ENCODE measurements around the gene NLGN2.

Gene NLGN2

DNA sequence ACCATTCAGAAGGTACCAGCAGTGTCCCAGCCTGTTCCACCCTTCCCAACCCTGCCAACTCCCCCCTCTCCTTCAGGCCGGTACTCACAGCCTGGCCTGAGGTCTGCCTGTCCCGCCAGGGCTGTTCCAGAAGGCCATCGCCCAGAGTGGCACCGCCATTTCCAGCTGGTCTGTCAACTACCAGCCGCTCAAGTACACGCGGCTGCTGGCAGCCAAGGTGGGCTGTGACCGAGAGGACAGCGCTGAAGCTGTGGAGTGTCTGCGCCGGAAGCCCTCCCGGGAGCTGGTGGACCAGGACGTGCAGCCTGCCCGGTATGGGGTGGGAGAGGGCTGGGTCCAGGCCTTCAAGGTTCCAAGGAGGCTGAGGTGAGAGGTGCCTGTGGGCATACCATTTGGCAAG is 7.2 kb downstream of the NLGN2 start:
- no peak for DNase-seq

DNA sequence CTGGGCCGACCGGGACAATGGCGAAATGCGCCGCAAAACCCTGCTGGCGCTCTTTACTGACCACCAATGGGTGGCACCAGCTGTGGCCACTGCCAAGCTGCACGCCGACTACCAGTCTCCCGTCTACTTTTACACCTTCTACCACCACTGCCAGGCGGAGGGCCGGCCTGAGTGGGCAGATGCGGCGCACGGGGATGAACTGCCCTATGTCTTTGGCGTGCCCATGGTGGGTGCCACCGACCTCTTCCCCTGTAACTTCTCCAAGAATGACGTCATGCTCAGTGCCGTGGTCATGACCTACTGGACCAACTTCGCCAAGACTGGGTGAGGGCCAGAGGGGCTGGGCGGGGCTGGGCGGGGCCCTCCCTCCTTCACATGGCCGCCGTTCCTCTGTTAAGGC is 8.1 kb downstream of the NLGN2 start:
- no peak for DNase-seq

DNA sequence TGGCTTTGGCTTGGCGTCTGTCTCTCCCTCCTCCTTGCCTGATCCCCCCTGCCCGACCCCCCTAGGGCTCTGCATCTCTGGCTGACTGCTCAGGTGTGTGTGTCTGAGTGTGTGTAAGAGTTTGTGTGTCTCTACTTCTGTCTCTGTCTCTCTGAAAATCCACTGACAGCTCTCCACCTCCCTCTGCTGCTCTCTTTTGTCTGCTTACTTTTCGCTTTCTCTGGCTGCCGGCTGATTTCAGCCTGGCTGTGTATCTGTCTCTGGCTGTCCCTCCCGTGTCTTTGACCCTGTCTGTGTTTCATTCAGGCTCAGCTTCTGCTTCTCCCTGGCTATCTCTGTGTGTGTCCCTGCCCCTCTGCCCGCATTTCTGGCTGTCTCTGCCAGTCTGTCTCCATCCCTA is 8.7 kb downstream of the NLGN2 start:
- DNase-seq: no peak

DNA sequence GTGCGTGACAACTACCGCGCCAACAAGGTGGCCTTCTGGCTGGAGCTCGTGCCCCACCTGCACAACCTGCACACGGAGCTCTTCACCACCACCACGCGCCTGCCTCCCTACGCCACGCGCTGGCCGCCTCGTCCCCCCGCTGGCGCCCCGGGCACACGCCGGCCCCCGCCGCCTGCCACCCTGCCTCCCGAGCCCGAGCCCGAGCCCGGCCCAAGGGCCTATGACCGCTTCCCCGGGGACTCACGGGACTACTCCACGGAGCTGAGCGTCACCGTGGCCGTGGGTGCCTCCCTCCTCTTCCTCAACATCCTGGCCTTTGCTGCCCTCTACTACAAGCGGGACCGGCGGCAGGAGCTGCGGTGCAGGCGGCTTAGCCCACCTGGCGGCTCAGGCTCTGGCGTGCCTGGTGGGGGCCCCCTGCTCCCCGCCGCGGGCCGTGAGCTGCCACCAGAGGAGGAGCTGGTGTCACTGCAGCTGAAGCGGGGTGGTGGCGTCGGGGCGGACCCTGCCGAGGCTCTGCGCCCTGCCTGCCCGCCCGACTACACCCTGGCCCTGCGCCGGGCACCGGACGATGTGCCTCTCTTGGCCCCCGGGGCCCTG is 9.5 kb downstream of the NLGN2 start:
- no peak for DNase-seq

DNA sequence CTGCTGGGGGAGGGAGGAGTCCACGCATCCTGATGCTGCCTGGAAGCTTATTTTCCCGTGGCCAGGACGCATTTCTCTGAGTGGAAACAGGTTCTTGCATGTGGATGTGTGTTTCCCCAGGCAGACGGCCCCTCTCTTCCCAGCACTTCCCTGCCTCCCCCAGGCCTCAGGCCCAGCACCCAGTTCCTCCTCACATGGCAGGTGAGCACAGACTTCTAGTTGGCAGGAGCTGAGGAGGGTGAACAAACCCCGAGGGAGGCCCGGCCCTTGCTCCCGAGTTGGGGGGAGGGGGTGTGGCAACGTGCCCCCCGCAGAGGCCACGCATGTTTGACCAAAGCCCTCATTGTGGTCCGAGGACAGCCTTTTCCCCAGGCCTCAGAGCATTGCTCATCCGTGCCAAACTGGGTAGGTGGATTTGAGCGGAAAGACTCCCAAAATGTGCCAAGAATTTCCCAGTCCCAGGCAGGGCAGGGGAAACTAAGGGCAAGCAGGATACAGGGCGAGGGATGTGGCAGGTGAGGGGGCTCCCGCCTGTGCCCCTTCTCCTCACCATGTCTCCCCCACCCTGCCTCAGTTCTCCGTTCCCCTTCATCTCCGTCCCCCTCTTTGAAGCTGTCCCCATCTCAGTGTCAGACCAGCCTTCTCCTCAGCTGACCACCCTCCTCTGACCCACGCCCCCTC is 11.0 kb downstream of the NLGN2 start:
- no peak for DNase-seq

DNA sequence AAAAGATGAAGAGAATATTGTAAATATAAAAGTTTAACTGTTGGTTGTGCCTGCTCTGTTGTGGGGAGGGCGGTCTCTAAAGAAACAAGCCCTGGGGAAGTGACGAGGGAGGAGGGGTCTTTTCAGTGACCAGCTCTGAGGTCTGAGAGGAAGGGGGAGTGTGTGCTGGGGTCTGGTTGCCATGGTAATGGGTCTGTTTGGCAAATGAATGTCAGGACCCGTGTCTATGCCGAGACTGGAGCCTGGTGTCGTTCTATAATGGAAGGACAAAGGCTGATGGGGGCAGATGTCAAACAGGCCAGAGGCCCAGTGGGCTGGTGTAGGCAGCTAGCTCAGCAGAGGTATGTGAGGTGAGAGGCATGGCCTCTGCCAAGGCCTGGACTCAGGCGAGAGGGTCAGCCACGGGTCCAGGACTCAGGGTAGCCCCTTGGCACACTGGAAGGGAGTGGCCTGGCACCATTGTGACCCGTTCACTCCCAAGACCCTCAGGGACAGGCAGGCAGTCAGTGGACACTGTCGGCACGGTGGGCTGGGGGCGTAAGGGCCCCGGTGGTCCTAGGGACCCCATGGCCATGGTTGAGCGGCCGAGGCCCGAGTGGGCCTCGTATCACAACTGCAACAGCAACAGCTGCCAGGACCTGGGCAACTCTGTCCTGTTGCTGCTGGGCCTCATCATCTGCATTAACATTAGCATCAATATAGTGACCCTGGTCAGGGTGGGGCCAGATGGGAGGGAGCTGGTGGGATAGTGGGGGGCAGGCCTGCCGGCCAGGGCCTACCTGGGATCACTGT is 12.4 kb downstream of the NLGN2 start, which contains the start of gene SPEM1:
TSS of gene SPEM1 (plus strand) at position 506 of the 792 bp plus-strand sequence. CDS start at position 567, 61 bp downstream.
- peak; percentile 80 for DNase-seq

DNA sequence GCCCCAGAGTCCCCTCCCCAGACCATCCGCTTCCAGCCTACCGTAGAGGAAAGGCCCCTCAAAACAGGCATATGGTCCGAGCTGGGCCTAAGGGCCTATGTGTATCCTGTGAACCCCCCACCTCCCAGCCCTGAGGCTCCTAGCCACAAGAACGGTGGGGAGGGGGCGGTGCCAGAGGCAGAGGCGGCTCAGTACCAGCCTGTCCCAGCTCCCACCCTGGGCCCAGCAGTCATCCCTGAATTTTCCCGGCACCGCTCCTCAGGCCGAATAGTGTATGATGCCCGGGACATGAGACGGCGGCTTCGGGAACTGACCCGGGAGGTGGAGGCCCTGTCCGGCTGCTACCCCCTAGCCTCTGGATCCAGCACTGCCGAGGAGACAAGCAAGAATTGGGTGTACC is 13.5 kb downstream of the NLGN2 start:
- no peak for DNase-seq

DNA sequence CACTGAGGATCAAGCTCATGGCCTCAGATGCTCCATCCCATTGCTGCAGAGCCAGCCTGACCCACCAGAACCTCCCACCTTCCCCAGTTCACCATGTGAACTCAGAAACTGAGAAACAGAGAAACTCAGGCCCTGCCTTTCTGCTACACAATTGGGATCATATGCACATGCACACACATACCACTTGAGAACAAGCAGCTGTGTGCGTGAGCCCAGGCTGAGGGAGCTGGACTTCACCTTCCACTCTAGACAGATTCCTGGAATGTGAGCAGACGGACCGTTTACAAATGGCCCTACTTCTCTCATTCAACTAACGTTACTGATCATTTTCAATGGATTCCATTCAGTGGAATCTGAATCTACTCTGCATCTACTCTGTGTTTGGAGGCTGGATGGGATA is 16.0 kb downstream of the NLGN2 start:
- DNase-seq: no peak

DNA sequence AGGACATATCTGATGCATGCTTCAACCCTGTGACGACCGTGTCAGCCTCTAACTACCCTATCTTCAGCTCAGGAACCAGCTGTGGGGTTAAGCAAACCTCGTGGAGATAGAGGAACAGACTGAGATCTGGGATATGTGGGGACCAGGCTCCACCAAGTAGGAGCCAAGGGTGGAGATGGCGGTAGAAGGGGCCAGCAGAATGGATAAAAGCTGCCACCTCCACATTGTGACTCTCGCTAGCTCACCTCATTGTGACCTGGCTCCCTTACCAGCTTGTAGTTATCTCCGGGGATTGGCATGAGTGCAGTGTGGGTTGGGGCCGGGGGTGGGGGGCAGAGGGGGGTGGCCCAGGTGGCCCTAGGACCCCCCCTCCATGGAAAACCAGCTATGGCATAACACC is 17.7 kb downstream of the NLGN2 start, which contains the start of gene SPEM2:
TSS of gene SPEM2 (plus strand) at position 301 of the 400 bp plus-strand sequence. CDS start at position 374, 73 bp downstream.
- no peak for DNase-seq

DNA sequence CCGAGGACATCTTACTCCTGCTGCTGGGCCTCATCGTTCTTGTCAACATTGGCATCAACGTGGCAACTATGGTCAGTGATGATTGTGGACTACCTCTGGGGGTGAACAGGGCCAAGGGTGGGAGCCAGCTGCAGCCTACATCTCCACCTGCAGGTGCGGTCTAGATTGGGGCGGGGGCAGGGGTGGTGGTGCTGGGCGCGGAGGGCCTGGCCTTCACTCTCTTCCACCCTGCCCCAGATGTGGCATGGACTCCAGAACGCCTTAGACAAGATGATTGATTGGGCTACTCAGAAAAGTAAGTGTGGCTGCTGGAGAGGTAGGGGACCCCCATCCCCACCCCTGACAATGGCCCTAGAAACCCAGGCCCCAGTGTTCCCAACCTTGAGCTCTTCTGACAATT is 18.1 kb downstream of the NLGN2 start:
- no peak for DNase-seq

DNA sequence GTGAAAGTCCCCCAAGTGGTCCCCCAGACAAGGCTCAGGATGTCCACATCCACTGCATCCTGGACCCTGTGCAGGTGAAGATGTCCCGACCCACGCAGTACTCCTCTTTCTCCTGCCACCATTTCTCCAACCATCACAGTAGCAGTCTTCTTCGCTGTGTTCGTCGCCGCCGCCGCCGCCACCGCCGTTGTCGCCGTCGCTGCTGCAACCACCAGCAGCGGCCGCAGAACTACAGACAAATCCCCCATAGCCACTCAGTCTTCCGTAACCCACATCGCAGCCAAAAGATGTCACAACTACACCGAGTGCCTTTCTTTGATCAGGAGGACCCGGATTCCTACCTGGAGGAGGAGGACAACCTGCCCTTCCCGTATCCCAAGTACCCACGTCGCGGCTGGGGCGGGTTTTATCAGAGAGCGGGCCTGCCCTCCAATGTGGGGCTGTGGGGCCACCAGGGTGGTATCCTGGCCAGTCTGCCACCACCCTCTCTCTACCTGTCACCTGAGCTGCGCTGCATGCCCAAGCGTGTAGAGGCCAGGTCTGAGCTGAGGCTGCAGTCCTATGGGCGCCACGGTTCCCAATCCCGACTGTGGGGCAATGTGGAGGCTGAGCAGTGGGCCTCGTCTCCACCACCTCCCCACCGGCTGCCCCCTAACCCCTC is 18.7 kb downstream of the NLGN2 start:
- DNase-seq: no peak

DNA sequence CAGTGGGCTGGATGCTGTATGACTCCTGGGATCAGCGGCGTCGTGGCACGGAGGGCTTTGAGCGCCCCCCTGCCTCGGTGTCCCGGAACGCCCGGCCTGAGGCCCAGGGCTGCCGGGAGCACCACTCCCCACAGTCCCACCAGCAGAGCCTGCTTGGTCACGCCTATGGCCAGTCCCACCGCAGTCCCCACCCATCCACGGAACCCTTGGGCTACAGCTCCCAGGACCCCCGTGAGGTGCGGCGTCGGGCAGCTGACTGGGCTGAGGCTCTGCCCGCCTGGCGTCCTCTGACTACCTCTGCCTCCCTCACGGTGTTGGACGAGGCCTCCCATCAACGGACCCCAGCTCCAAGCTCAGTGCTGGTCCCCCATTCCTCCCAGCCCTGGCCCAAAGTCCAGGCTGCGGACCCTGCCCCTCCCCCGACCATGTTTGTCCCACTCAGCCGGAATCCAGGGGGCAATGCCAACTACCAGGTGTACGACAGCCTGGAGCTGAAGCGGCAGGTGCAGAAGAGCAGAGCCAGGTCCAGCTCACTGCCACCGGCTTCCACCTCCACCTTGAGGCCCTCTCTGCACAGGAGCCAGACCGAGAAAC is 19.3 kb downstream of the NLGN2 start:
- DNase-seq: no peak

DNA sequence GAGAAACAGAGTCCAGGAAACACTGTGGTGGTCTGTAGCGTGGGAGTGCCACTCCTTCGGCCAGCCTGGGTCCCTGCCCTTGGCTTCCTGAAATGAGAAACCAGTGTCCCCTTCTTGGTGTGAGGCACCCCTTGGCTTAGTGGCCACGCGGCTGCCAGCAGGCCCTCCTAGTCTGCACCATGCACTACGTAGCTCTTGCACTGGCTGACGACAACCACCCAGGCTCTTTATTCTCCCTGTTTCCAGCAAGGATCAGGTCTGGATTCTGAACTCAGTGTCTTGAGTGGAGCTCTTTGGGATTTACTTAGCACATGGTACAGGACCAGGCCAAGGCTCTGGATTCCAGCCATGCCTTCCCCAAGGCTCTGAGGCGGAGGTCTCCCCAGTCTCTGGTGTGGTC is 19.9 kb downstream of the NLGN2 start:
- no peak for DNase-seq

DNA sequence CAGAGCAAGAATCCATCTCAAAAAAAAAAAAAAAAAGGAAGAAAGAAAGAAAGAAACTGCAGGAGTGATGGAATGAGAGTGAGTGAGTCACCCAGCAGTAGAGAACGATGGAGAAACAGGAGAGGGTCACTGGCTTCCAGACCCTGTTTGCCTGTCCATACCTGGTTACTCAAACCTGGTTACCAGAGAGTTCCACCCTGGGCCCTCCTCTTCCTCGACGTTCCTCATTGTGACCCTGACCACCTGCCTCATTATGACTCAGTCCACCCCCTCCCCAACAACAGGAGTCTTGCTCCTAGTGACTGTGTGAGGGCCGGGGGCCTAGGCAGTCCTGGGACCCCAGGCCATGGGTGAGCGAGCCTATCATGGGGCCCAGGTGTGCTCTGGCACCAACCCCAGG is 20.9 kb downstream of the NLGN2 start, which contains the start of gene SPEM3:
TSS of gene SPEM3 (plus strand) at position 301 of the 400 bp plus-strand sequence. CDS start at position 347, 46 bp downstream.
- DNase-seq: no peak

DNA sequence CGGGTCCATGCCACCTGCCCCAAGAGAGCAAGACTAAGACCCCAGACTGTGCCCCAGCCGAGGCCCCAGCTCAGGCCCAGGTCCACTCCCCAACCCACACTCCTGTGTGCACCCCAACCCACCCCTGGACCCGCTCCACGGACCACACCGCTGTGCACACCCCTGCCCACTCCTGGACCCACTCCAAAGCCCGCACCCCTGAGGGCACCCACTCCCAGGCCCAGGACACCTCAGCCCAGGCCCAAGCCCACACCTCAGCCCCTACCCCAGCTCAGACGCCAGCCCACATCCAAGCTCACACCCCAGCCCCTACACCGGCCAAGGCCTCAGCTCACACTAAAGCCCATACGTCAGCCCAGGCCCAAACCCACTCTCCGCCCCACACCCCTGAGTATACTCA is 22.1 kb downstream of the NLGN2 start:
- DNase-seq: no peak

DNA sequence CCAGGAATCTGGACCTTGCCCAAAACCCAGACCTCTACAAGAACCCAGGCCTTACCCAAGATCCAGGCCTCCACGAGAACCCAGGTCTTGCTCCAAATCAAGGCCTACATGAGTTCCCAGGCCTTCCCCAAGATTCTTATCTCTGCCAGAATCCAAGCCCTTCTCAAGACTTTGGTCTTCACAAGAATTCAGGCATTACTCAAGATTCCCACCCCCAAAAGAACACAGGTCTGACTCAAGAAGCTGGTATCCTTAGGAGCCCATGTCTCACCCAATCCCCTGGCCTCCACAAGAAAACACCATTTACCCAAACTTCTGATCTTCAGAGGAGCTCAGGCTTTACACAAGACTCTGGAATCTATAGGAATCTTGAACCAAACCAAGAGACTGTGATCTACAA is 23.6 kb downstream of the NLGN2 start:
- DNase-seq: no peak

DNA sequence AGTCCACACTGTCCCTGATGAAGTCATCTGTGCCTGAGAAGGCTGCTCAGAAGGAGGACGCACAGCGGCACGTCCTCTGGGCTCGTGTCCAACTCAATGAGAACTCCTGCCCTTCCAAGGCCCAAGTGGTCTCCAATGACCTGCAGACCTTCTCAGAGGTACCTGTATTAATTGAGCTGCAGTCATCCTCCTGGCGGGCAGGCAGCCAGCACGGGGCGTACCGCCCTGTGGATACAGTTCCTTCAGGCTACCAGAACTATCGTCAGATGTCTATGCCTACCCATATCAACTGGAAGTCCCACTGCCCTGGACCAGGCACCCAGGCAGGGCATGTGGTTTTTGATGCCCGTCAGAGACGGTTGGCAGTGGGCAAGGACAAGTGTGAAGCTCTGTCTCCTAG is 24.7 kb downstream of the NLGN2 start:
- DNase-seq: no peak

DNA sequence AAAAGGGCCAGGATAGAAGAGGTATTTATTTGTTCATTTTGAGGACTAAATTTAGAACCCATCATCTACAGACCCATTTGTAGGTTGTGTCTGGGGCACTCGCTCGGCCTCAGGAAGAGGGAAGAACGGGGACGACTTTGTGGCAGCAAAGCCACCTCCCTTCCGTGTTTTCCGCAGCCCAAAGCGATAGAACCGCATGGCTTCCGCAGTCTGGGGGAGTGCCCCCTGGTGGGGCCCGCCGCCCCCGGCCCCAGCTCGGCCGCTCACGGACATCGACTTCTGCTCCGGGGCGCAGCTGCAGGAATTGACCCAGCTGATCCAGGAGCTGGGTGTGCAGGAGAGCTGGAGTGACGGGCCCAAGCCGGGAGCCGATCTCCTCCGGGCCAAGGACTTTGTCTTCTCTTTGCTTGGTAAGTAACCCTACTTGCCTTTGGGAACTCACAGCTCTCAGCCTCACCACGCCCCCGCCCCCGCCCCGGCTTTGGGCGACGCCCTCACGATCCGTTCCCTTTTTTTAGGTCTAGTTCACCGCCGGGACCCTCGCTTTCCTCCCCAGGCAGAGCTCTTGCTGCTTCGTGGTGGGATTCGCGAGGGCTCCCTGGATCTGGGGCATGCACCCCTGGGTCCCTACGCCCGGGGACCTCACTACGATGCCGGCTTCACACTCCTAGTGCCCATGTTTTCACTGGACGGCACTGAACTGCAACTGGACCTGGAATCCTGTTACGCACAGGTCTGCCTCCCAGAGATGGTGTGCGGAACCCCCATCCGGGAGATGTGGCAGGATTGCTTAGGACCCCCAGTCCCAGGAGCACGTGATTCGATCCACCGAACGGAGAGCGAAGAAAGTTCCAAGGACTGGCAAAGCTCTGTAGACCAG is 28.3 kb downstream of the NLGN2 start:
- peak; percentile 65 for DNase-seq

DNA sequence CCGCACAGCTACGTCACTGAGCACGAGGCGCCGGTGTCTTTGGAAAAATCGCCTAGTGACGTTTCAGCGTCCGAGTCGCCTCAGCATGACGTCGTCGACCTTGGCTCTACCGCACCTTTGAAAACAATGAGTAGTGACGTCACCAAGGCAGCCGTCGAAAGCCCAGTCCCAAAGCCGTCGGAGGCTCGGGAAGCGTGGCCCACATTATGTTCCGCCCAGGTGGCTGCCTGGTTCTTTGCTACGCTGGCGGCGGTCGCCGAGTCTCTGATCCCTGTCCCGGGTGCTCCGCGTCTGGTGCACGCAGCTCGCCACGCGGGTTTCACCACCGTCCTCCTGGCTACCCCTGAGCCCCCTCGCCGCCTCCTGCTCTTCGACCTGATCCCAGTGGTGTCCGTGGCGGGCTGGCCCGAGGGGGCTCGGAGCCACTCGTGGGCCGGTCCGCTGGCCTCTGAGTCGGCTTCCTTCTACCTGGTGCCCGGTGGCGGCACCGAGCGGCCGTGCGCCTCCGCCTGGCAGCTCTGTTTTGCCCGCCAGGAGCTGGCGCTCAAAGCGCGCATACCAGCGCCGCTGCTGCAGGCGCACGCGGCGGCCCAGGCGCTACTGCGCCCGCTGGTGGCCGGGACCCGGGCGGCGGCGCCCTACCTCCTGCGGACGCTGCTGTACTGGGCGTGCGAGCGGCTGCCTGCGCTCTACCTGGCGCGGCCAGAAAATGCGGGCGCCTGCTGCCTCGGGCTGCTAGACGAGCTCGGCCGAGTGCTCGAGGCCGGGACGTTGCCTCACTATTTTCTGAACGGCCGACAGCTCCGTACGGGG is 29.1 kb downstream of the NLGN2 start:
- peak; percentile 91 for DNase-seq

DNA sequence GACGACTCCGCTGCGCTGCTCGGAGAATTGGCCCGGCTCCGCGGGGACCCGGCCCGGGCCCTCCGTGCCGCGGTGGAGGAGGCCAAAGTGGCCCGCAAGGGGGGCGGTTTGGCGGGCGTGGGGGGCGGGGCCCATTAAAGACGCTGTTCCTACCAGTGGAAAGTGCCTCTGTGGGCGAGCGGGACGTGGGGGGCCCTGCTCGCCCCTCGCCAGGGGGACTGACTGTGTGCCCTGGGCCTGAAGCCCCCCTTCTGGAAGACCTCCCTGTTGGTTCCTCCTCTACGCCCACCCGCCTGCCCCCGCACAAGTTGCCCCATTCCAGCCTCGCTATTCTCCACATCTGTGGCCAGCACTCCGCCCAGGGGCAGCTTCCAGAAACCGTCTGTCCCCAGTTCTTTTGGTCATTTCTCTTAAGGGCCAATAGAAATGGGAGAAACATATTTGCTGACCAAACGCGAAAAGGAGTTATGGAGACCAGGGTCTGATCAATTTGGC is 29.8 kb downstream of the NLGN2 start:
- DNase-seq: no peak
